ENCODE measurements around the gene POMC. TPM values are rescaled to one million over a fixed set of nuclear protein-coding genes. Genes with fewer than 3 reads are reported as not detected.

The POMC gene
- total and polyA plus RNA-seq, 4 experiments from 2014 or later: 3.1 to 5.5 (median 3.9) TPM

DNA sequence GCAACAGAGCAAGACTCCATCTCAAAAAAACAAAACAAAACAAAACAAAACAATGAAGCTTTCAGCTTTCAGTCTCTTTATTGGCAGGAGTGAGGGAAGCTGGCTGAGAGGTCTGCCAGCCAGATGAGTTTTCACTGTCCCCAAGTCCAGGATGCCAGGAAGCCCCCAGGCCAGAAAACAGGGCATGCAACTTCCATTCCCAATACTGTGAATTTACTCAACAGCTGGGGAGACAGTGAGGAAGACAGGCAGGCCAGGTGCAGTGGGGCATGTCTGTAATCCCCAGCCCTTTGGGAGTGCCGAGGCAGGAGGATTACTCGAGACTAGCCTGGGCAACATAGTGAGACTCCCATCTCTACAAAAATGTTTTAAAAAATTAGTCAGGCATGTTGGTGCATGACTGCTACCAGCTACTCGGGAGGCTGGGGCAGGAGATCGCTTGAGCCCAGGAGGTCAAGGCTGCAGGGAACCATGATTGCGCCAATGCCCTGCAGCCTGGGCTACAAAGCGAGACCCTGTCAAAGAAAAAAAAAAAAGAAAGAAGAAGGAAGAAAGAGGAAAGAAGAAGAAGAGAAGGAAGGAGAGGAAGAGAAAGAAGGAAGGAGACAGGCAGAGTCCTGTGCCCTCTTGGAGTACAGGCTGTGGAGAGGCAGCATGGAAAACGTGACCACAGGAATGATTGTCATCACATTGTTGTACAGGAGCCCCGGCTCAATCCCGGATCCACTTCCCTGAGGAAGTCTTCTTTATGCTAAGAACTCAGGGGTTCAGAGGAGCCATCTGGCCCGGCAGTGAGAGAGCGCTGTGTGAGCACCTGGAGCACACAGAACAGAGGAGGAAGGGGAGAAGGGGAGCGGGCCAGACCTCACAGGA is 29.2 kb upstream of the POMC start:
- Mint-ChIP-seq H3K4me3 (peak overlapping the region in 1 of 8 donors; percentile 15), H3K27me3 (peaks cover 0 to 3% of the 10 kb centered on the region in 2 donors), H3K4me1 (peaks cover 4 to 22% (median 7%) of the 10 kb centered on the region in 4 donors), H3K27ac (no peak overlapping the region), H3K36me3 (no peaks in the 10 kb centered on the region), H3K9me3 (no peaks in the 10 kb centered on the region)
- H3K4me3 ChIP-seq (ENCODE audit: low read length in 2 of 2): no peak overlapping the region
- peaks cover 6% of the 10 kb centered on the region for H3K4me1 ChIP-seq (ENCODE audit: insufficient read depth, low read length)
- H3K9me3 ChIP-seq (ENCODE audit: control insufficient read depth in 1 of 2, low read length in 2 of 2): no peaks in the 10 kb centered on the region
- ChIA-PET POLR2A (ENCODE audit: partially characterized antibody) (interaction anchor here (0.6 to 0.7 kb wide), 2 partner anchors 79 to 117 kb away, joined by 3 read pairs; no protein-coding TSS in a partner anchor), CTCF (ENCODE audit: partially characterized antibody) (interaction anchor here (0.7 to 4.1 kb wide), 17 partner anchors 9 to 682 kb away, joined by 3 to 34 read pairs (median 4); partner anchors contain the start of genes EFR3B and POMC)
- H3K27ac ChIP-seq (ENCODE audit: low read depth, low read length): no peak overlapping the region
- no peaks in the 10 kb centered on the region for H3K27me3 ChIP-seq (ENCODE audit: insufficient read depth, low read length)
- DNase-seq: no peak
- no peaks in the 10 kb centered on the region for H3K36me3 ChIP-seq (ENCODE audit: insufficient read depth, low read length)
- intact Hi-C loops (cut with micrococcal nuclease): loop anchor here (2.0 kb wide), 1 partner anchor 69 kb away; no protein-coding TSS in a partner anchor

DNA sequence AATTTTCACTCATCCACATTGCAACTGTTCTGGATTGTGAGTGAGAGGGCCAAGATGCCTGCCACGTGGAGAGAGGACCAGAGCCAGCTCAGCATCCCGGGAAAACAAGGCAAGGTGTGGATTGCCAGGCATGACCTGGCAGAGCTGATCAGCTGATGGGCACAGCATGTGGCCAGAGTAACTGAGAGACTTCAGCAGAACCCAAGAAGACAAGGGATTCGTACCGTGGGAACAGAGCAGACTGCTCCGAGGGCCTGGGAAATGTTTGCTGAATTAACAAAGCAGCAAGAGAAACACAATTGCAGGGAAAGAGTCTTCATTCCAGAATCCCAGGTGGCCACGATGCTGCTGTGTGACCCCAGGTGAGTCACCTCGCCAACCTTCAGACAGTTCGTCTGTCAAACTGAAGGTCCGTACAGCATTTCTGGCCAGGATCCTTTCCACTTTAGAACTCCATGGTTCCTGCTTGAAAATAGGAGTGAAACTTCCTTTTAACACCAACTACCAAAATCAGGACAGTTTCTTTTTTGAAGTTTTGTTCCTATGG is 26.3 kb upstream of the POMC start:
- no peaks in the 10 kb centered on the region for H3K36me3 Mint-ChIP-seq
- no peaks in the 10 kb centered on the region for H3K27me3 ChIP-seq (ENCODE audit: insufficient read depth, low read length)
- POLR2A ChIA-PET (ENCODE audit: partially characterized antibody): no interaction called here
- H3K36me3 ChIP-seq (ENCODE audit: insufficient read depth, low read length): no peaks in the 10 kb centered on the region
- H3K4me1 Mint-ChIP-seq: peaks cover 0 to 8% (median under 1%) of the 10 kb centered on the region in 4 donors
- no peak overlapping the region for H3K4me3 Mint-ChIP-seq
- H3K9me3 ChIP-seq (ENCODE audit: control insufficient read depth in 1 of 2, low read length in 2 of 2): no peaks in the 10 kb centered on the region
- H3K9me3 Mint-ChIP-seq: no peaks in the 10 kb centered on the region
- no peak overlapping the region for H3K27ac ChIP-seq (ENCODE audit: low read depth, low read length)
- intact Hi-C loops (cut with micrococcal nuclease): no loop called here
- peaks cover 2 to 3% of the 10 kb centered on the region in 2 donors for H3K27me3 Mint-ChIP-seq
- CTCF ChIA-PET (ENCODE audit: partially characterized antibody): interaction anchor here (1.0 to 4.1 kb wide), 7 partner anchors 17 to 786 kb away, joined by 3 to 34 read pairs (median 4); partner anchors contain the start of gene POMC
- H3K4me1 ChIP-seq (ENCODE audit: insufficient read depth, low read length): no peaks in the 10 kb centered on the region
- H3K27ac Mint-ChIP-seq: no peak overlapping the region
- no peak overlapping the region for H3K4me3 ChIP-seq (ENCODE audit: low read length in 2 of 2)
- DNase-seq: no peak

DNA sequence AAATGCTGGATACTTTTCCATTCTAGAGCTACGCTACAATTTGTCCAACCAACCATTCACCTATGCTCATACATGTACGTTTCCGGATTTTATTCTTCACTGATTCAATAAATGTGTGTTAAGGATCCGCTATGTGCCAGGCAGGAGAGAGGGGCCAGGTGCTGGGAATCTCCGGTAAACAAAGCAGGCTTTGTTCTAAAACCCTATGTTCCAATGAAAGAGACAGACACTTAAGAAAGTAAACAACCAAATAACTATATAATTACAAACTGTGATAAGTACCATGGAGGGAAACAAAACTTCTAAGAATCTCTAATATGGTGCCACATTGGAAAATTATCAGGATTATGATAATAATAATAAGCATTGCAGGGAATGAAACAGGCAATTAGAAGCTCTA is 22.2 kb upstream of the POMC start:
- H3K4me1 Mint-ChIP-seq: no peaks in the 10 kb centered on the region
- DNase-seq: no peak
- Histone ChIP-seq H3K4me3 (ENCODE audit: low read length in 2 of 2) (no peak overlapping the region), H3K36me3 (ENCODE audit: insufficient read depth, low read length) (no peaks in the 10 kb centered on the region), H3K27me3 (ENCODE audit: insufficient read depth, low read length) (no peaks in the 10 kb centered on the region), H3K27ac (ENCODE audit: low read depth, low read length) (no peak overlapping the region), H3K9me3 (ENCODE audit: control insufficient read depth in 1 of 2, low read length in 2 of 2) (no peaks in the 10 kb centered on the region), H3K4me1 (ENCODE audit: insufficient read depth, low read length) (no peaks in the 10 kb centered on the region)
- CTCF ChIA-PET (ENCODE audit: partially characterized antibody): interaction anchor here (2.2 kb wide), 1 partner anchor 25 kb away, joined by 6 read pairs; no protein-coding TSS in a partner anchor
- no peaks in the 10 kb centered on the region for H3K9me3 Mint-ChIP-seq
- no peak overlapping the region for H3K4me3 Mint-ChIP-seq
- intact Hi-C loops (cut with micrococcal nuclease): no loop called here
- H3K36me3 Mint-ChIP-seq: no peaks in the 10 kb centered on the region
- no peak overlapping the region for H3K27ac Mint-ChIP-seq
- POLR2A ChIA-PET (ENCODE audit: partially characterized antibody): no interaction called here
- peaks cover 3 to 11% of the 10 kb centered on the region in 2 donors for H3K27me3 Mint-ChIP-seq

DNA sequence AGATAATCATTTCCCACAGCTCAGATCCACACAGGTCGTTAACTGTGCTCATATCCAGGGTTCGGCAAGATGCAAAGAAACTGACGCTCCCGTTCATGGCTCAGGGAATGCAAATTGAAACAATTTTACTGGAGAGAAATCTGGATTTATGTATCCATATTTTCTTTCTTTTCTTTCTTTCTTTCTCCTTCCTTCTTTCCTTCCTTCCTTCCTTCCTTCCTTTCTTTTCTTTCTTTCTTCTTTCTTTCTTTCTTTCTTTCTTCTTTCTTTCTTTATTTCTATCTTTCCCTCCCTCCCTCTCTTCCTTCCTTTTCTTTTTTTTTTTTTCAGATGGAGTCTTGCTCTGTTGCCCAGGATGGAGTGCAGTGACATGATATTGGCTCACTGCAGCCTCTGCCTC is 20.0 kb upstream of the POMC start:
- intact Hi-C loops (cut with micrococcal nuclease): no loop called here
- Histone ChIP-seq H3K4me1 (ENCODE audit: insufficient read depth, low read length) (no peaks in the 10 kb centered on the region), H3K9me3 (ENCODE audit: control insufficient read depth in 1 of 2, low read length in 2 of 2) (no peaks in the 10 kb centered on the region), H3K36me3 (ENCODE audit: insufficient read depth, low read length) (no peaks in the 10 kb centered on the region), H3K27me3 (ENCODE audit: insufficient read depth, low read length) (no peaks in the 10 kb centered on the region), H3K4me3 (ENCODE audit: low read length in 2 of 2) (no peak overlapping the region), H3K27ac (ENCODE audit: low read depth, low read length) (no peak overlapping the region)
- no peaks in the 10 kb centered on the region for H3K36me3 Mint-ChIP-seq
- no peak overlapping the region for H3K4me3 Mint-ChIP-seq
- no peaks in the 10 kb centered on the region for H3K4me1 Mint-ChIP-seq
- ChIA-PET POLR2A (ENCODE audit: partially characterized antibody) (no interaction called here), CTCF (ENCODE audit: partially characterized antibody) (no interaction called here)
- H3K9me3 Mint-ChIP-seq: no peaks in the 10 kb centered on the region
- no peak for DNase-seq
- peaks cover 9 to 11% of the 10 kb centered on the region in 2 donors for H3K27me3 Mint-ChIP-seq
- no peak overlapping the region for H3K27ac Mint-ChIP-seq

DNA sequence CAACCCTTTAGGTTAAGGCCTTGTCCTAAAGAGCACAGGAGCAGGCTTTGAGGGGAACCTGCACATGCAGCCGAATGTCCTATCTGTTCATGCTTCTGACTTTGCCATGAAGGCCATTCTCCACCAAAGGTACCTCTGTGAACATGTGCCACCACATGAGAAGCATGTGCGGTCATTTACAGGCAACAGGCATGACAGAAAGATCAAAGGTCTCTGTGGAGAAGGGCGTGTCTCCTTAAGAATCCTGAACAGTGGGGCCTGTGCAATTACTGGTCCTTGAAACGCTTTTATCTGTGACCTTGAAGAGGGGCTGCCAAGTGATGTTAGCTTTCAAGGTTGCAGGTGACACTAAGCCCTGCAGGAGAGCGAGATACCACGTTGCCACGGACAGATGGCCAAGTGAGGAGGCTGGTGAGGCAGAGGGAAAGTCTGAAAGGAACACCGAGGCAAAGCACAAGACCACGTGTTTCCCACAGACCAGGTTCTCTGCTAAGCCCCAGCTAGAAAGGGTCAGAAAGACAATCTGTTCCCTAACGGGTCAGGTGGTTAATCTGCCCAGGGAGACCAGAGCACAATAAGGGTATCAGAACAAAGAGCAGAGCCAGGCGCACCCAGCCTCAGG is 19.5 kb upstream of the POMC start:
- intact Hi-C loops (cut with micrococcal nuclease): no loop called here
- H3K4me3 ChIP-seq (ENCODE audit: low read length in 2 of 2): no peak overlapping the region
- POLR2A ChIA-PET (ENCODE audit: partially characterized antibody): no interaction called here
- Mint-ChIP-seq H3K4me1 (no peaks in the 10 kb centered on the region), H3K27ac (no peak overlapping the region), H3K36me3 (no peaks in the 10 kb centered on the region), H3K4me3 (no peak overlapping the region), H3K27me3 (peaks cover 9 to 11% of the 10 kb centered on the region in 2 donors), H3K9me3 (no peaks in the 10 kb centered on the region)
- no peak overlapping the region for H3K27ac ChIP-seq (ENCODE audit: low read depth, low read length)
- no peaks in the 10 kb centered on the region for H3K36me3 ChIP-seq (ENCODE audit: insufficient read depth, low read length)
- H3K9me3 ChIP-seq (ENCODE audit: control insufficient read depth in 1 of 2, low read length in 2 of 2): no peaks in the 10 kb centered on the region
- H3K27me3 ChIP-seq (ENCODE audit: insufficient read depth, low read length): no peaks in the 10 kb centered on the region
- H3K4me1 ChIP-seq (ENCODE audit: insufficient read depth, low read length): no peaks in the 10 kb centered on the region
- DNase-seq: no peak
- CTCF ChIA-PET (ENCODE audit: partially characterized antibody): interaction anchor here (1.9 kb wide), 1 partner anchor 9 kb away, joined by 5 read pairs; no protein-coding TSS in a partner anchor

DNA sequence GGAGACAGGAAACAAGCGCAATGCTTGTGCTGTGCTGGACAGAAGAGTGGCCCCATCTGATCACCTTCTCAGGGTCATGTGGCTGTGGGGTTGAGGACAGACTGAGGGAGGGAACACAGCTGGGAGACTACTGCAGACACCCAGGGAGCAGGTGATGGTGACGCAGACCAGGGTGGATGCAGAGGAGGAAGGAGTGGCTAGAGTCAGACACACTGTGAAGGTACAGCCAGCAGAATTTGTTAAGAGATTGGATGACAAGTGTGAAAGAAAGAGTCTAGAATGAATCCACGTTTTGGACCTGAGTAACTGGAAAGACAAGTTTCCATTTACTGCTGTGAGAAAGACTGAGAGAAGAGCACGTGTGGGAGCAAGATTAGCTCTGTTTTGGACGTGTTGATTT is 15.9 kb upstream of the POMC start:
- no peaks in the 10 kb centered on the region for H3K36me3 Mint-ChIP-seq
- H3K4me3 Mint-ChIP-seq: no peak overlapping the region
- no peaks in the 10 kb centered on the region for H3K27me3 ChIP-seq (ENCODE audit: insufficient read depth, low read length)
- H3K27ac ChIP-seq (ENCODE audit: low read depth, low read length): no peak overlapping the region
- H3K27me3 Mint-ChIP-seq: peaks cover 8 to 12% of the 10 kb centered on the region in 2 donors
- H3K36me3 ChIP-seq (ENCODE audit: insufficient read depth, low read length): no peaks in the 10 kb centered on the region
- intact Hi-C loops (cut with micrococcal nuclease): no loop called here
- ChIA-PET CTCF (ENCODE audit: partially characterized antibody) (no interaction called here), POLR2A (ENCODE audit: partially characterized antibody) (no interaction called here)
- H3K27ac Mint-ChIP-seq: peak overlapping the region in 1 of 7 donors; percentile 11
- no peaks in the 10 kb centered on the region for H3K4me1 Mint-ChIP-seq
- peaks cover 0 to 5% (median 0%) of the 10 kb centered on the region in 8 donors for H3K9me3 Mint-ChIP-seq
- H3K9me3 ChIP-seq (ENCODE audit: control insufficient read depth in 1 of 2, low read length in 2 of 2): no peaks in the 10 kb centered on the region
- DNase-seq: no peak
- no peak overlapping the region for H3K4me3 ChIP-seq (ENCODE audit: low read length in 2 of 2)
- H3K4me1 ChIP-seq (ENCODE audit: insufficient read depth, low read length): no peaks in the 10 kb centered on the region

DNA sequence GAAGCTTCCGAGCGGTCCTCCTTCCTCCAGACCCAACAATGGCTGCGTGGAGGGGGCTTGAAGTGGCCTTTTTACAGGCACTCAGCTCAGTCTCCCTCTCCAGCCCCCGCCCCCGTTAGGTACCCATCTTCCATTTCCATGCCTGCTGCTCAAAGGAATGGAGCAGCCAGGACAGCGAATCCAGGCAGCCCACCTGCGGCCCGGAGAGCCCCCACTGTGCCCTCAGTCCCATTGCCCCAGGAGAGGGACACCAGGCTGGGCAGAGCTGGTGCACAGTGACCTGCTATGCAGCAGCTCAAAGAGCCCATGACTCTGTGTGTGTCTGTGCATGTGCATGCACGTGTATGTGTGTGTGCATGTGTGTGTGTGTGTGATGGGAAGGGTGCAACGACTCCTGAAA is 10.6 kb upstream of the POMC start:
- no peaks in the 10 kb centered on the region for H3K36me3 ChIP-seq (ENCODE audit: insufficient read depth, low read length)
- Mint-ChIP-seq H3K27me3 (peaks cover 6 to 13% of the 10 kb centered on the region in 2 donors), H3K4me3 (no peak overlapping the region), H3K27ac (no peak overlapping the region), H3K4me1 (no peaks in the 10 kb centered on the region), H3K9me3 (peaks cover 0 to 5% (median 0%) of the 10 kb centered on the region in 8 donors), H3K36me3 (no peaks in the 10 kb centered on the region)
- H3K27me3 ChIP-seq (ENCODE audit: insufficient read depth, low read length): peaks cover 1% of the 10 kb centered on the region
- H3K9me3 ChIP-seq (ENCODE audit: control insufficient read depth in 1 of 2, low read length in 2 of 2): no peaks in the 10 kb centered on the region
- ChIA-PET POLR2A (ENCODE audit: partially characterized antibody) (interaction anchor here (1.3 kb wide), 1 partner anchor 11 kb away, joined by 3 read pairs; no protein-coding TSS in a partner anchor), CTCF (ENCODE audit: partially characterized antibody) (no interaction called here)
- no peak overlapping the region for H3K27ac ChIP-seq (ENCODE audit: low read depth, low read length)
- intact Hi-C loops (cut with micrococcal nuclease): no loop called here
- H3K4me3 ChIP-seq (ENCODE audit: low read length in 2 of 2): no peak overlapping the region
- H3K4me1 ChIP-seq (ENCODE audit: insufficient read depth, low read length): no peaks in the 10 kb centered on the region
- no peak for DNase-seq
